Fibroblast of lung (primary cell): ENCODE measurements around the gene RDH16.

Experiments used
- EZH2 ChIP-seq: IDR thresholded peaks from 2 replicates; pipeline ENCODE4 v1.5.1; 2012; ENCODE audit warnings: low read length, control low read depth, mild to moderate bottlenecking; ENCODE audit errors: missing control alignments
- TF ChIP-seq, protein P1 (sequence below), 2 donors: IDR thresholded peaks in 1 of 2; conservative IDR thresholded peaks in 1 of 2; 1 replicate in 1 of 2; 2 replicates in 1 of 2; pipeline ENCODE4 v1.5.1; 2011 to 2012; ENCODE audit warnings: low read length in 2 of 2, control low read depth in 1 of 2, inconsistent platforms in 1 of 2, low read depth in 1 of 2, mild to moderate bottlenecking in 1 of 2

DNA sequence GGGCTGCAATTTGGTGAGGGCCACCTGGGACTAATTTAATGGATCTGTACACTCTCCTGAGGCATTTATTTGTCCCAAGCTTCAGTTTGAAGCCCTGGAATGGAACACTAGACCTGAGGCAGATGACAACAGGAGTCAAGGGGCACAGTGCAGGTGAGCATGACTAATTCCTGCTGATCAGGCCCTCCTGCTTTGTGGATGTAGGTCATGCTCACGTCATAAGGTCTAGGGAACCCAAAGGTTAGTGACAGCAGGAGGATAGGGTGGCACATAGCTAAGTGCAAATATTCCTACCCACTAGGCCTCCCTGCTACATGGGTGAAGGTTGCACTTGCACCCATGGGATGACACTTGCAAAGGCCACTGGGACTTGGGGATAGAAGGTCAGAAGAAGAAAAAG, 54.0 kb downstream of the RDH16 start:
- TF ChIP-seq, protein P1, sequence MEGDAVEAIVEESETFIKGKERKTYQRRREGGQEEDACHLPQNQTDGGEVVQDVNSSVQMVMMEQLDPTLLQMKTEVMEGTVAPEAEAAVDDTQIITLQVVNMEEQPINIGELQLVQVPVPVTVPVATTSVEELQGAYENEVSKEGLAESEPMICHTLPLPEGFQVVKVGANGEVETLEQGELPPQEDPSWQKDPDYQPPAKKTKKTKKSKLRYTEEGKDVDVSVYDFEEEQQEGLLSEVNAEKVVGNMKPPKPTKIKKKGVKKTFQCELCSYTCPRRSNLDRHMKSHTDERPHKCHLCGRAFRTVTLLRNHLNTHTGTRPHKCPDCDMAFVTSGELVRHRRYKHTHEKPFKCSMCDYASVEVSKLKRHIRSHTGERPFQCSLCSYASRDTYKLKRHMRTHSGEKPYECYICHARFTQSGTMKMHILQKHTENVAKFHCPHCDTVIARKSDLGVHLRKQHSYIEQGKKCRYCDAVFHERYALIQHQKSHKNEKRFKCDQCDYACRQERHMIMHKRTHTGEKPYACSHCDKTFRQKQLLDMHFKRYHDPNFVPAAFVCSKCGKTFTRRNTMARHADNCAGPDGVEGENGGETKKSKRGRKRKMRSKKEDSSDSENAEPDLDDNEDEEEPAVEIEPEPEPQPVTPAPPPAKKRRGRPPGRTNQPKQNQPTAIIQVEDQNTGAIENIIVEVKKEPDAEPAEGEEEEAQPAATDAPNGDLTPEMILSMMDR (conservative IDR thresholded peaks at IDR 0.05 in 1 of 2, IDR thresholded peaks at IDR 0.05 in 1 of 2; ENCODE audit: low read depth in 1 of 2, low read length in 2 of 2) = no peak
- no peak for TF ChIP-seq EZH2
